BJ (cell line): ENCODE measurements around the gene LCN12. TPM values are rescaled to one million over a fixed set of nuclear protein-coding genes. Genes with fewer than 3 reads are reported as not detected.
"Not testable (repeated sequence)": the region's sequence is repeated elsewhere in the genome, so short reads cannot be mapped to it uniquely, and the experiment has no call there.

Source experiments
- CTCF ChIA-PET: fragments of 350-600 bp; formaldehyde crosslinking; extraction: SDS; loops from one replicate; lab custom pipeline; 2021; ENCODE audit warnings: antibody characterized with exemption, inconsistent platforms; lab: Yijun Ruan, JAX
- POLR2A ChIA-PET: fragments of 300-600 bp; sonication (Branson Sonifier 250); formaldehyde crosslinking; extraction: SDS; loops from one replicate; lab custom pipeline; 2021; ENCODE audit warnings: antibody characterized with exemption; lab: Charles Lee
- DNase-seq: peaks from one replicate; pipeline ENCODE4 v3.0.0-alpha.2; 2011; ENCODE audit warnings: low read depth
- H3K27me3 ChIP-seq: 2 replicates; pipeline ENCODE4 v1.6.0; 2011; ENCODE audit warnings: low read length; ENCODE audit not compliant: control insufficient read depth, insufficient read depth
- H3K36me3 ChIP-seq: 2 replicates; pipeline ENCODE4 v1.5.1; 2011; ENCODE audit warnings: low read length; ENCODE audit not compliant: control insufficient read depth, insufficient read depth
- H3K4me3 ChIP-seq: 2 replicates; pipeline ENCODE4 v1.5.1; 2011; ENCODE audit warnings: low read depth, mild to moderate bottlenecking, control low read depth, low read length
- CTCF ChIP-seq: IDR thresholded peaks from 2 replicates; pipeline ENCODE4 v1.5.1; 2011; ENCODE audit warnings: low read depth, mild to moderate bottlenecking, control low read depth, inconsistent platforms, low read length, moderate library complexity; ENCODE audit not compliant: insufficient read depth
- polyA plus RNA-seq: library from polyadenylated mRNA; depleted of rRNA; stranded (reverse); fragments of >200 nt; gene quantifications from 2 replicates; pipeline ENCODE4 v1.2.3, GENCODE V29; 2011

LCN12 gene
- polyA plus RNA-seq, 1 experiment, result 0.36 TPM

GRCh38 chr9:136997830-136998234 lies 45.8 kb downstream of the LCN12 start:
- Histone ChIP-seq H3K4me3 (no peak overlapping the region), H3K27me3 (no peaks in the 10 kb centered on the region), H3K36me3 (no peaks in the 10 kb centered on the region)
- ChIA-PET CTCF (interaction anchor here (1.1 kb wide), 1 partner anchor 31 kb away, joined by 5 read pairs; no protein-coding TSS in a partner anchor), POLR2A (no interaction called here)
- DNase-seq, result no peak
- no peak for TF ChIP-seq CTCF

- Histone ChIP-seq H3K27me3 (no peaks in the 10 kb centered on the region), H3K4me3 (no peak overlapping the region), H3K36me3 (no peaks in the 10 kb centered on the region)
- no peak for TF ChIP-seq CTCF
- ChIA-PET CTCF (interaction anchor here (0.7 to 1.7 kb wide), 4 partner anchors 29 to 52 kb away, joined by 3 to 7 read pairs (median 5); partner anchors contain the start of gene ABCA2), POLR2A (interaction anchor here (0.6 kb wide), 1 partner anchor 223 kb away, joined by 3 read pairs; no protein-coding TSS in a partner anchor)
- peak; percentile 30 for DNase-seq
Observed at GRCh38 chr9:137000177-137000930, 48.3 kb downstream of the LCN12 start.

GRCh38 chr9:137001857-137002645 lies 50.0 kb downstream of the LCN12 start:
- CTCF ChIA-PET, result interaction anchor here (1.1 to 4.9 kb wide), 5 partner anchors 10 to 95 kb away, joined by 3 to 18 read pairs (median 4); partner anchors contain the start of gene PAXX
- DNase-seq, result no peak
- H3K4me3 ChIP-seq, result no peak overlapping the region
- POLR2A ChIA-PET, result no interaction called here
- no peaks in the 10 kb centered on the region for H3K36me3 ChIP-seq
- H3K27me3 ChIP-seq, result no peaks in the 10 kb centered on the region
- TF ChIP-seq CTCF, result no peak

- Histone ChIP-seq H3K27me3 (no peaks in the 10 kb centered on the region), H3K4me3 (no peak overlapping the region), H3K36me3 (no peaks in the 10 kb centered on the region)
- CTCF ChIA-PET, result interaction anchor here (1.1 to 4.9 kb wide), 5 partner anchors 10 to 95 kb away, joined by 3 to 18 read pairs (median 4); partner anchors contain the start of gene PAXX
- TF ChIP-seq CTCF, result no peak
- no peak for DNase-seq
- POLR2A ChIA-PET, result no interaction called here
Observed at GRCh38 chr9:137002646-137003041, 50.6 kb downstream of the LCN12 start.

GRCh38 chr9:137004285-137004684 lies 52.2 kb downstream of the LCN12 start:
- H3K27me3 ChIP-seq, DNase-seq, H3K4me3 ChIP-seq, POLR2A ChIA-PET, H3K36me3 ChIP-seq: not testable (repeated sequence)
- peak; percentile 37; the same call in 1 of the 2 replicates for TF ChIP-seq CTCF
- CTCF ChIA-PET, result interaction anchor here (0.7 to 4.9 kb wide), 4 partner anchors 8 to 45 kb away, joined by 3 to 18 read pairs (median 3); partner anchors contain the start of gene CLIC3
